DOHH2 (cell line): Measurements from ENCODE around the gene TMEM269.

ENCODE experiments used
- CTCF ChIP-seq: fragments of 200-600 bp; sonication (generic); IDR thresholded peaks from one replicate; pipeline ENCODE4 v1.5.1; 2014; ENCODE audit warnings: antibody characterized with exemption, mild to moderate bottlenecking, low read depth, low read length; ENCODE audit not compliant: poor library complexity, severe bottlenecking
- EZH2phosphoT487 ChIP-seq: fragments of 200-600 bp; sonication (generic); IDR thresholded peaks from 2 replicates; pipeline ENCODE4 v1.6.1; 2017; ENCODE audit warnings: borderline replicate concordance, mild to moderate bottlenecking, antibody characterized with exemption, low read length, moderate library complexity, mixed read lengths

- TF ChIP-seq CTCF (peak; percentile 9), EZH2phosphoT487 (no peak)
Measured at GRCh38 chr1:42736152-42736551, 48.6 kb upstream of the TMEM269 start.
